Suprapubic skin (tissue), 4 donors: ENCODE measurements around the gene CAPZB. TPM values are rescaled to one million over a fixed set of nuclear protein-coding genes. Genes with fewer than 3 reads are reported as not detected.

Source experiments
- DNase-seq, 2 donors: peaks; one replicate each; pipeline ENCODE4 v3.0.0-alpha.2; 2019; ENCODE audit warnings: low spot score in 2 of 2
- H3K27ac ChIP-seq: fragments of 200-600 bp; sonication (generic); one replicate; pipeline ENCODE4 v1.5.1; 2019
- H3K27me3 ChIP-seq: fragments of 200-600 bp; sonication (generic); one replicate; pipeline ENCODE4 v1.5.1; 2019
- H3K36me3 ChIP-seq: fragments of 200-600 bp; sonication (generic); one replicate; pipeline ENCODE4 v1.5.1; 2019
- H3K4me1 ChIP-seq: fragments of 200-600 bp; sonication (generic); one replicate; pipeline ENCODE4 v1.5.1; 2019
- H3K4me3 ChIP-seq: fragments of 200-600 bp; sonication (generic); one replicate; pipeline ENCODE4 v1.5.1; 2019; ENCODE audit warnings: mild to moderate bottlenecking
- H3K9me3 ChIP-seq: fragments of 200-600 bp; sonication (generic); one replicate; pipeline ENCODE4 v1.5.1; 2019
- CTCF ChIP-seq, 2 donors: fragments of 200-600 bp in 1 of 2; fragments of 450-650 bp in 1 of 2; sonication (generic) in 1 of 2; IDR thresholded peaks; one replicate each; pipeline ENCODE4 v1.5.1; 2016 to 2019; ENCODE audit warnings: antibody characterized with exemption in 2 of 2, mild to moderate bottlenecking in 1 of 2, moderate library complexity in 1 of 2
- EP300 ChIP-seq: sonication (generic); formaldehyde crosslinking; IDR thresholded peaks from one replicate; pipeline ENCODE4 v1.6.1; 2017; ENCODE audit warnings: antibody characterized with exemption
- POLR2A ChIP-seq, 2 donors: fragments of 450-650 bp; IDR thresholded peaks; one replicate each; pipeline ENCODE4 v1.6.1; 2017; ENCODE audit warnings: antibody characterized with exemption in 2 of 2, mild to moderate bottlenecking in 2 of 2, moderate library complexity in 2 of 2
- POLR2AphosphoS5 ChIP-seq, 3 donors: sonication (generic); formaldehyde crosslinking; IDR thresholded peaks; one replicate each; pipeline ENCODE4 v1.6.1; 2017; ENCODE audit warnings: antibody characterized with exemption in 3 of 3
- WGBS: methylation state at CpG from one replicate; pipeline ENCODE4 v1.1.5; 2018; 5-methylcytosine and 5-hydroxymethylcytosine counted together
- total RNA-seq, 4 donors: library from RNA; depleted of rRNA; stranded (reverse); fragments of >200 nt; gene quantifications; one replicate each; pipeline ENCODE4 v1.1.0, GENCODE V29; 2016

Gene CAPZB
- total RNA-seq, 4 donors from 2014 or later, result 101 to 130 (median 126) TPM

GRCh38 chr1:19367584-19368041 lies 117.7 kb downstream of the CAPZB start:
- H3K36me3 ChIP-seq, result peaks cover 5% of the 10 kb centered on the region
- TF ChIP-seq EP300, result no peak
- TF ChIP-seq POLR2AphosphoS5 (IDR thresholded peaks at IDR 0.05), result no peak
- no peak for TF ChIP-seq POLR2A (IDR thresholded peaks at IDR 0.05)
- TF ChIP-seq CTCF (IDR thresholded peaks at IDR 0.05), result no peak
- H3K4me3 ChIP-seq, result no peak overlapping the region
- peaks cover 79% of the 10 kb centered on the region for H3K4me1 ChIP-seq
- peak overlapping the region; percentile 68 for H3K27ac ChIP-seq
- DNase-seq, result no peak
- 31% methylated on average over 13 of the region's 13 CpGs for WGBS
- no peaks in the 10 kb centered on the region for H3K9me3 ChIP-seq
- no peaks in the 10 kb centered on the region for H3K27me3 ChIP-seq

- H3K27me3 ChIP-seq, result no peaks in the 10 kb centered on the region
- H3K4me1 ChIP-seq, result peaks cover 78% of the 10 kb centered on the region
- H3K9me3 ChIP-seq, result no peaks in the 10 kb centered on the region
- no peak overlapping the region for H3K4me3 ChIP-seq
- peak overlapping the region; percentile 68 for H3K27ac ChIP-seq
- no peak for DNase-seq
- no peak for TF ChIP-seq POLR2A (IDR thresholded peaks at IDR 0.05)
- no peak for TF ChIP-seq EP300
- TF ChIP-seq POLR2AphosphoS5 (IDR thresholded peaks at IDR 0.05), result no peak
- H3K36me3 ChIP-seq, result peaks cover 5% of the 10 kb centered on the region
- WGBS, result 62% methylated on average over 16 of the region's 18 CpGs
Measured at GRCh38 chr1:19366599-19367536, 118.5 kb downstream of the CAPZB start.

- TF ChIP-seq POLR2A (IDR thresholded peaks at IDR 0.05) (no peak), POLR2AphosphoS5 (IDR thresholded peaks at IDR 0.05) (no peak), EP300 (no peak), CTCF (IDR thresholded peaks at IDR 0.05) (no peak)
- H3K4me3 ChIP-seq, result no peak overlapping the region
- 48% methylated on average over 10 of the region's 10 CpGs for WGBS
- H3K36me3 ChIP-seq, result no peaks in the 10 kb centered on the region
- peaks cover 82% of the 10 kb centered on the region for H3K4me1 ChIP-seq
- no peaks in the 10 kb centered on the region for H3K9me3 ChIP-seq
- peak overlapping the region; percentile 68 for H3K27ac ChIP-seq
- no peak for DNase-seq
- H3K27me3 ChIP-seq, result no peaks in the 10 kb centered on the region
Measured at GRCh38 chr1:19365721-19366120, 119.6 kb downstream of the CAPZB start.

GRCh38 chr1:19363536-19364152 lies 121.7 kb downstream of the CAPZB start:
- no peak overlapping the region for H3K27ac ChIP-seq
- no peak overlapping the region for H3K4me3 ChIP-seq
- no peak for DNase-seq
- H3K4me1 ChIP-seq, result peaks cover 76% of the 10 kb centered on the region
- no peaks in the 10 kb centered on the region for H3K9me3 ChIP-seq
- no peak for TF ChIP-seq POLR2A (IDR thresholded peaks at IDR 0.05)
- TF ChIP-seq CTCF (IDR thresholded peaks at IDR 0.05), result no peak
- no peak for TF ChIP-seq EP300
- TF ChIP-seq POLR2AphosphoS5 (IDR thresholded peaks at IDR 0.05), result no peak
- H3K27me3 ChIP-seq, result no peaks in the 10 kb centered on the region
- 70% methylated on average over 8 of the region's 8 CpGs for WGBS
- H3K36me3 ChIP-seq, result no peaks in the 10 kb centered on the region

- peaks cover 10% of the 10 kb centered on the region for H3K36me3 ChIP-seq
- WGBS, result 40% methylated on average over 8 of the region's 8 CpGs
- no peak for TF ChIP-seq POLR2AphosphoS5 (IDR thresholded peaks at IDR 0.05)
- TF ChIP-seq CTCF (IDR thresholded peaks at IDR 0.05), result no peak
- no peak for TF ChIP-seq EP300
- no peak for TF ChIP-seq POLR2A (IDR thresholded peaks at IDR 0.05)
- no peak for DNase-seq
- no peak overlapping the region for H3K4me3 ChIP-seq
- no peaks in the 10 kb centered on the region for H3K27me3 ChIP-seq
- H3K9me3 ChIP-seq, result no peaks in the 10 kb centered on the region
- H3K4me1 ChIP-seq, result peaks cover 59% of the 10 kb centered on the region
- H3K27ac ChIP-seq, result peak overlapping the region; percentile 63
Measured at GRCh38 chr1:19361611-19362147, 123.7 kb downstream of the CAPZB start.
